Activated naive CD8-positive, alpha-beta T cell treated with anti-CD3 and anti-CD28 coated beads, Interleukin-2, amount 50 U/mL, for 24 hours (primary cell): ENCODE data around the gene ZFPM1.

Experiments used
- ATAC-seq: fragments of 150-1000 bp; cut with Tn5 transposase; one replicate; pipeline ENCODE4 v1.10.0; 2021
- DNase-seq: peaks from one replicate; pipeline ENCODE4 v3.0.0; 2021
- H3K27ac Mint-ChIP-seq: one replicate; pipeline ENCODE4 v1.8.0; 2021; ENCODE audit warnings: mild to moderate bottlenecking, mixed read lengths
- H3K27me3 Mint-ChIP-seq: one replicate; pipeline ENCODE4 v1.8.0; 2021; ENCODE audit warnings: mixed read lengths
- H3K36me3 Mint-ChIP-seq: one replicate; pipeline ENCODE4 v1.8.0; 2021; ENCODE audit warnings: low read depth, mixed read lengths
- H3K4me1 Mint-ChIP-seq: one replicate; pipeline ENCODE4 v1.8.0; 2021; ENCODE audit warnings: mixed read lengths
- H3K4me3 Mint-ChIP-seq: one replicate; pipeline ENCODE4 v1.8.0; 2021; ENCODE audit warnings: mild to moderate bottlenecking, moderate library complexity, mixed read lengths
- H3K9me3 Mint-ChIP-seq: one replicate; pipeline ENCODE4 v1.8.0; 2021; ENCODE audit warnings: mixed read lengths

Gene ZFPM1

GRCh38 chr16:88491560-88492310 is 38.7 kb downstream of the ZFPM1 start:
- Mint-ChIP-seq H3K9me3 (no peaks in the 10 kb centered on the region), H3K27ac (no peak overlapping the region), H3K4me1 (no peaks in the 10 kb centered on the region), H3K4me3 (no peak overlapping the region), H3K27me3 (no peaks in the 10 kb centered on the region), H3K36me3 (no peaks in the 10 kb centered on the region)
- no peak for DNase-seq
- no peak for ATAC-seq

DNA sequence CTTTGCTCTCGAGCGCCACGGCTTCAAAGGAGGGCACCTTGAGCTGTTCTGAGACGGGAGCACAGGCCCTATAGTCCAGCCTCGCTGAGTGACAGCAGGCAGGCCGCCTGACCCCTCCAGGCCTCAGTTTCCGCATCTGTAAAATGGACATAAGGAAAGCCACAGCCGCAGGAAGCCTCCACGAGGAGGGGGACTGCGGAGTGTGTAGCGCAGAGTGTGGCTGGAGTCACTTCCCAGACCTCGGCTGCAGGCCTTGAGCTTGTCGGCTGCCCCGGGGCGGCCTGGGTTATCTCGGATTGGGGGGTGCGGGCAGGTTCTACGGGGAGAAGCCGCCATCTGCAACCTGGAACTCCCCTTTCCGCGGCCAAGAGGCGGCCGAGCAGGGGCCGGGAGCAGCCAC is 40.8 kb downstream of the ZFPM1 start:
- no peaks in the 10 kb centered on the region for H3K4me1 Mint-ChIP-seq

GRCh38 chr16:88494335-88495154 is 41.5 kb downstream of the ZFPM1 start:
- no peak for ATAC-seq
- DNase-seq = no peak
- H3K36me3 Mint-ChIP-seq = no peaks in the 10 kb centered on the region
- no peaks in the 10 kb centered on the region for H3K9me3 Mint-ChIP-seq
- H3K27me3 Mint-ChIP-seq = no peaks in the 10 kb centered on the region
- H3K4me1 Mint-ChIP-seq = no peaks in the 10 kb centered on the region
- H3K27ac Mint-ChIP-seq = no peak overlapping the region
- no peak overlapping the region for H3K4me3 Mint-ChIP-seq

More for the DNA sequence above, 40.8 kb downstream of the ZFPM1 start:
- DNase-seq (no peak), ATAC-seq (no peak)
- no peaks in the 10 kb centered on the region for H3K9me3 Mint-ChIP-seq
- H3K4me3 Mint-ChIP-seq = no peak overlapping the region
- no peak overlapping the region for H3K27ac Mint-ChIP-seq
- no peaks in the 10 kb centered on the region for H3K36me3 Mint-ChIP-seq
- H3K27me3 Mint-ChIP-seq = no peaks in the 10 kb centered on the region

DNA sequence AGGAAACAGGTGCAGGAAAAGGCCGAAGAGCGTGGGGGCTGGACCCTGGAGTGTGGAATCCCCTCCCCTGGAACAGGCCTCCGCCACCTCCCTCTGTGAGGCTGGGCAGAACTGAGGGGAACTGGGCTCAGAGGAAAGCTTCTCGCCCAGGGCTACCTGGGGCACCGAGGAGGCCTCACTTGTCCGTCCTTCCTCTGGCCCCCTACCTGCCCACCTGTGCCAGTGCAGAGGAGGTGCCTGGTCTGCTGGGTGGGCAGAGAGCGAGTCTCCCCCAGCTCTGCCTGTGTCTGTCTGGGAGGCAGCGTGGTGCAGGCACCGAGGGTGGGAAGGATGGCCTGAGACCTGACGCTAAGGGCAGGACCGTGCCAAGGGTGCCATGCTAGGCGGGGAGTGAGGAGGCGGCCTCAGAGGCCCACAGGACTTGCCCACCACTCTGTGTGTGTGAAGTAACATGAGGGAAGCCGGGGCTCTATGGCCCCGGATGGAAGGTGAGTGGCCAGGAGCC is 42.2 kb downstream of the ZFPM1 start:
- Mint-ChIP-seq H3K27me3 (no peaks in the 10 kb centered on the region), H3K27ac (no peak overlapping the region), H3K4me3 (no peak overlapping the region), H3K9me3 (no peaks in the 10 kb centered on the region), H3K4me1 (no peaks in the 10 kb centered on the region), H3K36me3 (no peaks in the 10 kb centered on the region)
- DNase-seq (no peak), ATAC-seq (peak; percentile 2)

DNA sequence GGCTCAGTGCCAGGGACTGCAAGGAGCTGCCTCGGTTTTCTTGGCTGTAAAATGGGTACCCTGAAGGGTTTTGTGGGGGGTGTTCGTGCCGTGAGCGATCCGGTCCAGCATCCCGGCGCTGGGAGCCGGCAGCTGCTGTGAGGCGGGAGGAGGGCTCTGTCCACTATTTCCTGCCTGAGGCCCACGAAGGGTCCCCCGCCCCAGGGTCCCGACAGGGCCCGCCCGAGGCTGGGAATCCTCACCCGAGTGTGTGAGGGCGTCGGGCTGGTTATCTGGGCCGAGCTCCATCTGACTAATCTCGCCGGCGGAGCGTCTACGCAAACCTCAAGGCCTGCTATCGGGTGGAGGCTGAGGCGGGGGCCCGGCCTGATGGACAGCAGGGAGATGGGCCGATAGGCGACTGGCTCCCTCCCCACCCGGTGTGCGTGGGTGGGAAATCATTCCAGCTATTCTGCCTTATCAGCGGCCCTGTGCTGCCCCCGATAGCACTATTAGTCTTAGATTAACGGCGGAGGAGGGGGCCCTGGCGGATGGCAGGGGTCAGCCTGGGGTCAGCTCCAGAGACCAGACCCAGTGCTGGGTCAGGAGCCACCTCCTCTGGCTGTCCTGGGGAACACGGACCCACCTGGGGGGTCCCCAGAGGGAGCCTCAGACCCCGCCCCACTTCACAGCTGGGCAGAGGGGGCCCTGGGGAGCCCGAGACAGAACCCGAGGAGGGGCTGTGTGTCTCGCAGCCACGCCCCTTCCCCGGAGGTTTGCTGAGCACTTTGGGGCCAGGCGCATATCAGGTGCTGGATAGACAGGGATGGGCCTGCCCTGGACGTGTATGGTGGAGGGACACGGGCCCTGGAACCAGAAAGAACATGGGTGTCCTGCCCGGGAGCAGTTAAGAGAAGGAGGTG is 44.7 kb downstream of the ZFPM1 start:
- DNase-seq = no peak
- H3K27me3 Mint-ChIP-seq = no peaks in the 10 kb centered on the region
- no peak overlapping the region for H3K27ac Mint-ChIP-seq
- H3K36me3 Mint-ChIP-seq = no peaks in the 10 kb centered on the region
- ATAC-seq = no peak
- no peaks in the 10 kb centered on the region for H3K9me3 Mint-ChIP-seq
- no peaks in the 10 kb centered on the region for H3K4me1 Mint-ChIP-seq
- no peak overlapping the region for H3K4me3 Mint-ChIP-seq

- DNase-seq (no peak), ATAC-seq (no peak)
- no peak overlapping the region for H3K27ac Mint-ChIP-seq
- no peaks in the 10 kb centered on the region for H3K27me3 Mint-ChIP-seq
- H3K9me3 Mint-ChIP-seq = no peaks in the 10 kb centered on the region
- no peak overlapping the region for H3K4me3 Mint-ChIP-seq
- H3K36me3 Mint-ChIP-seq = no peaks in the 10 kb centered on the region
- peaks cover 4% of the 10 kb centered on the region for H3K4me1 Mint-ChIP-seq
Measured at GRCh38 chr16:88498576-88499208, 45.6 kb downstream of the ZFPM1 start.

GRCh38 chr16:88499292-88499691 is 46.2 kb downstream of the ZFPM1 start:
- peaks cover 6% of the 10 kb centered on the region for H3K4me1 Mint-ChIP-seq
- H3K27me3 Mint-ChIP-seq = no peaks in the 10 kb centered on the region
- DNase-seq (no peak), ATAC-seq (no peak)
- H3K9me3 Mint-ChIP-seq = no peaks in the 10 kb centered on the region
- no peak overlapping the region for H3K27ac Mint-ChIP-seq
- H3K36me3 Mint-ChIP-seq = no peaks in the 10 kb centered on the region
- no peak overlapping the region for H3K4me3 Mint-ChIP-seq

- Mint-ChIP-seq H3K27ac (no peak overlapping the region), H3K27me3 (no peaks in the 10 kb centered on the region), H3K36me3 (no peaks in the 10 kb centered on the region), H3K4me3 (no peak overlapping the region), H3K9me3 (no peaks in the 10 kb centered on the region), H3K4me1 (peaks cover 6% of the 10 kb centered on the region)
- ATAC-seq (no peak), DNase-seq (no peak)
Measured at GRCh38 chr16:88499836-88500251, 46.8 kb downstream of the ZFPM1 start.

GRCh38 chr16:88500255-88500661 is 47.2 kb downstream of the ZFPM1 start:
- ATAC-seq (no peak), DNase-seq (no peak)
- Mint-ChIP-seq H3K27me3 (no peaks in the 10 kb centered on the region), H3K4me3 (no peak overlapping the region), H3K4me1 (peaks cover 6% of the 10 kb centered on the region), H3K9me3 (no peaks in the 10 kb centered on the region), H3K27ac (no peak overlapping the region), H3K36me3 (no peaks in the 10 kb centered on the region)

GRCh38 chr16:88502371-88502770 is 49.3 kb downstream of the ZFPM1 start:
- peaks cover 6% of the 10 kb centered on the region for H3K4me1 Mint-ChIP-seq
- no peak for DNase-seq
- H3K36me3 Mint-ChIP-seq = no peaks in the 10 kb centered on the region
- no peak for ATAC-seq
- H3K27ac Mint-ChIP-seq = no peak overlapping the region
- no peaks in the 10 kb centered on the region for H3K27me3 Mint-ChIP-seq
- H3K9me3 Mint-ChIP-seq = no peaks in the 10 kb centered on the region
- H3K4me3 Mint-ChIP-seq = no peak overlapping the region

GRCh38 chr16:88502776-88503280 is 49.7 kb downstream of the ZFPM1 start:
- DNase-seq = no peak
- H3K27me3 Mint-ChIP-seq = no peaks in the 10 kb centered on the region
- peaks cover 6% of the 10 kb centered on the region for H3K4me1 Mint-ChIP-seq
- no peak overlapping the region for H3K4me3 Mint-ChIP-seq
- H3K27ac Mint-ChIP-seq = no peak overlapping the region
- H3K9me3 Mint-ChIP-seq = no peaks in the 10 kb centered on the region
- ATAC-seq = no peak
- no peaks in the 10 kb centered on the region for H3K36me3 Mint-ChIP-seq

DNA sequence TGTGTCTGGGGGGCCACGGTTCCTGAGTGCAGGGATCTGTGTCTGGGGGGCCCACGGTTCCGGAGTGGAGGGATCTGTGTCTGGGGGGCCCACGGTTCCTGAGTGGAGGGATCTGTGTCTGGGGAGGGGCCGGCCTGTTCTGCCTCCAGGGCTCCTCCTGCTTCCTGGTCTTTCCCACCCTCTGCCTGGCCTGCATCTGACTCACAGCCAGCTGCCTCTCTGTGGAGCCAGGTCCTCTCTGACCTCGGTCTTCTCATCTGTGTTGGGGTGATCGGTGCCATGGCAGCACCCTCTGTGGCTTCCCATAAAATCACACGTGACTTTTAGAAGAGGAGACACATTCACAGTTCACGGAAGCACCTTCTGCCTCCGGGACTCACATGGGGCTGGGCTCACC is 50.3 kb downstream of the ZFPM1 start:
- peak; percentile 23 for DNase-seq
- Mint-ChIP-seq H3K27me3 (no peaks in the 10 kb centered on the region), H3K36me3 (no peaks in the 10 kb centered on the region), H3K27ac (peak overlapping the region; percentile 49), H3K4me3 (no peak overlapping the region), H3K4me1 (peaks cover 6% of the 10 kb centered on the region), H3K9me3 (no peaks in the 10 kb centered on the region)
- ATAC-seq = peak; percentile 82

GRCh38 chr16:88503771-88504488 is 50.9 kb downstream of the ZFPM1 start:
- H3K27me3 Mint-ChIP-seq = no peaks in the 10 kb centered on the region

More at GRCh38 chr16:88503771-88504488, 50.9 kb downstream of the ZFPM1 start:
- no peaks in the 10 kb centered on the region for H3K9me3 Mint-ChIP-seq
- no peak for DNase-seq
- H3K36me3 Mint-ChIP-seq = no peaks in the 10 kb centered on the region
- ATAC-seq = no peak
- no peak overlapping the region for H3K4me3 Mint-ChIP-seq
- H3K27ac Mint-ChIP-seq = peak overlapping the region; percentile 49
- H3K4me1 Mint-ChIP-seq = peaks cover 6% of the 10 kb centered on the region
